Suprapubic skin (tissue), 3 donors: ENCODE results near the gene WDR7.

ENCODE experiments used
- EP300 ChIP-seq: sonication (generic); formaldehyde crosslinking; IDR thresholded peaks from one replicate; pipeline ENCODE4 v1.6.1; 2017; ENCODE audit warnings: antibody characterized with exemption
- TF ChIP-seq, protein P1 (sequence below), 2 donors: fragments of 200-600 bp in 1 of 2; fragments of 450-650 bp in 1 of 2; sonication (generic) in 1 of 2; IDR thresholded peaks; one replicate each; pipeline ENCODE4 v1.5.1; 2016 to 2019; ENCODE audit warnings: antibody characterized with exemption in 2 of 2, mild to moderate bottlenecking in 1 of 2, moderate library complexity in 1 of 2

DNA sequence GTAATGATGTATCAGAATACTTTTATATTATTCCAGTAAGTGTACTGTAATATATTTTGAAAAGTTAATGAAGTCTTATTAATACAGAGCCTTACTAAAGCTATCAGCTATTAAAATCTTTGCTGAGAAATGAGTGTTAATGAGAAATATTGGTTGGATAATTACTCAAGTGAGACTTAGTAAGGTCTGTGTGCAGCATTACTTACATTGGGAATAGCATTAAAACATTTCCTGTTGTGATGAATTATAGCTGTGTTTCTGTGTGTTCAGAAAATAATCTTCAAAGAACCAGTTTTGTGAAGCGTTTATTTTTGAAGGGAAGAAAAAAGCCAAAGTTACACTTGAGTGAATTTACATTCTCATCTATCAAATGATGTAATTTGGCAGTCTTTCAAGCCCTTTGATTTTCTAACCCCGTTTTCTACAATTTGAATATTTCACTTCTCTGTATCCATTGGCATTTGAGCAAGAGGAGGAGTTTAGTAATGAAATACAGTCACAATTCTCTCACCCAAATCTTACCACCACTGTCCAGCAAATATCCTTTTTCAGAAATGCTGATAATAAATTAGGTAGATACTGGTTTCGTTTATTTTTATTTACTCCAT, 372.2 kb downstream of the WDR7 start:
- TF ChIP-seq EP300: no peak
- TF ChIP-seq, protein P1, sequence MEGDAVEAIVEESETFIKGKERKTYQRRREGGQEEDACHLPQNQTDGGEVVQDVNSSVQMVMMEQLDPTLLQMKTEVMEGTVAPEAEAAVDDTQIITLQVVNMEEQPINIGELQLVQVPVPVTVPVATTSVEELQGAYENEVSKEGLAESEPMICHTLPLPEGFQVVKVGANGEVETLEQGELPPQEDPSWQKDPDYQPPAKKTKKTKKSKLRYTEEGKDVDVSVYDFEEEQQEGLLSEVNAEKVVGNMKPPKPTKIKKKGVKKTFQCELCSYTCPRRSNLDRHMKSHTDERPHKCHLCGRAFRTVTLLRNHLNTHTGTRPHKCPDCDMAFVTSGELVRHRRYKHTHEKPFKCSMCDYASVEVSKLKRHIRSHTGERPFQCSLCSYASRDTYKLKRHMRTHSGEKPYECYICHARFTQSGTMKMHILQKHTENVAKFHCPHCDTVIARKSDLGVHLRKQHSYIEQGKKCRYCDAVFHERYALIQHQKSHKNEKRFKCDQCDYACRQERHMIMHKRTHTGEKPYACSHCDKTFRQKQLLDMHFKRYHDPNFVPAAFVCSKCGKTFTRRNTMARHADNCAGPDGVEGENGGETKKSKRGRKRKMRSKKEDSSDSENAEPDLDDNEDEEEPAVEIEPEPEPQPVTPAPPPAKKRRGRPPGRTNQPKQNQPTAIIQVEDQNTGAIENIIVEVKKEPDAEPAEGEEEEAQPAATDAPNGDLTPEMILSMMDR (IDR thresholded peaks at IDR 0.05): no peak
